T-helper 17 cell (primary cell): ENCODE measurements around the gene ZDHHC15. TPM values are rescaled to one million over a fixed set of nuclear protein-coding genes. Genes with fewer than 3 reads are reported as not detected.
"Not testable (repeated sequence)": the region's sequence is repeated elsewhere in the genome, so short reads cannot be mapped to it uniquely, and the experiment has no call there.

Source experiments
- ATAC-seq: fragments of 150-1000 bp; cut with Tn5 transposase; 2 replicates; pipeline ENCODE4 v1.10.0; 2021; ENCODE audit warnings: mild to moderate bottlenecking, moderate library complexity
- DNase-seq, 3 donors: peaks; one replicate each; pipeline versions ENCODE4 v3.0.0 to v3.0.0-alpha.2; 2020 to 2021
- H3K9me3 ChIP-seq: one replicate; pipeline ENCODE4 v1.7.0; 2013; ENCODE audit warnings: low read length, mild to moderate bottlenecking; ENCODE audit not compliant: control insufficient read depth, poor library complexity, severe bottlenecking
- H3K27ac Mint-ChIP-seq: one replicate; pipeline ENCODE4 v1.8.0; 2022; ENCODE audit warnings: mild to moderate bottlenecking, moderate library complexity, mixed read lengths
- H3K27me3 Mint-ChIP-seq: one replicate; pipeline ENCODE4 v1.8.0; 2022; ENCODE audit warnings: mixed read lengths
- H3K36me3 Mint-ChIP-seq: one replicate; pipeline ENCODE4 v1.8.0; 2022; ENCODE audit warnings: low read depth, mixed read lengths
- H3K4me1 Mint-ChIP-seq: one replicate; pipeline ENCODE4 v1.8.0; 2022; ENCODE audit warnings: mild to moderate bottlenecking, mixed read lengths
- H3K4me3 Mint-ChIP-seq: one replicate; pipeline ENCODE4 v1.8.0; 2022; ENCODE audit warnings: mild to moderate bottlenecking, moderate library complexity, mixed read lengths
- total RNA-seq, 4 donors: library from RNA in 2 of 4; stranded (reverse) in 2 of 4; gene quantifications; one replicate each; pipeline ENCODE4 v1.2.3 and lab custom pipeline; 2022 to 2026

ZDHHC15 gene
- total RNA-seq, 2 donors from 2014 or later: 0.10 TPM; not detected in 1

DNA sequence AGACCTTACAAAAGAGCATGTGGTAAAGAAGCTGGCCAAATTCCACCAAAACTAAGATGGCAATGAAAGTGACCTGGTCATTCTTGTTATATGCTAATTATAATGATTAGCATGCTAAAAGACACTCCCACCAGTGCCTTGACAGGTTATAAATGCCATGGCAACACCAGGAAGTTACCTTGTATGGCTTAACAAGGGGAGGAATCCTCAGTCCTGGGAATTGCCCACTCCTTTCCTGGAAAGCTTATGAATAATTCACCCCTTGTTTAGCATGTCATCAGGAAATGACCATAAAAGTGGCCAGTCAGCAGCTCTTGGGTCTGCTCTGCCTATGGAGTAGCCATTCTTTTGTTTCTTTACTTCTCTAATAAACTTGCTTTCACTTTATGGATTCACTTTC is 161.0 kb downstream of the ZDHHC15 start:
- H3K36me3 Mint-ChIP-seq: no peaks in the 10 kb centered on the region
- no peaks in the 10 kb centered on the region for H3K4me1 Mint-ChIP-seq
- H3K27me3 Mint-ChIP-seq: no peaks in the 10 kb centered on the region
- DNase-seq (no peak), ATAC-seq (no peak)
- no peaks in the 10 kb centered on the region for H3K9me3 ChIP-seq
- H3K27ac Mint-ChIP-seq: no peak overlapping the region
- H3K4me3 Mint-ChIP-seq: no peak overlapping the region

DNA sequence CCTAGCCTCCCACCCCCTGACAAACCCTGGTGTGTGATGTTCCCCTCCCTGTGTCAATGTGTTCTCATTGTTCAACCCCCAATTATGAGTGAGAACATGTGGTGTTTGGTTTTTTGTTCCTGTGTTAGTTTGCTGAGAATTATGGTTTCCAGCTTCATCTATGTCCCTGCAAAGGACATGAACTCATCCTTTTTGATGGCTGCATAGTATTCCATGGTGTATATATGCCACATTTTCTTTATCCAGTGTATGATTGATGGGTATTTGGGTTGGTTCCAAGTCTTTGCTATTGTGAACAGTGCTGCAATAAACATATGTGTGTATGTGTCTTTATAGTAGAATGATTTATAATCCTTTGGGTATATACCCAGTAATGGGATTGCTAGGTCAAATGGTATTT is 174.2 kb downstream of the ZDHHC15 start:
- H3K27me3 Mint-ChIP-seq, H3K4me1 Mint-ChIP-seq, H3K4me3 Mint-ChIP-seq, DNase-seq, ATAC-seq, H3K27ac Mint-ChIP-seq, H3K9me3 ChIP-seq: not testable (repeated sequence)
- peaks cover 13% of the 10 kb centered on the region for H3K36me3 Mint-ChIP-seq

DNA sequence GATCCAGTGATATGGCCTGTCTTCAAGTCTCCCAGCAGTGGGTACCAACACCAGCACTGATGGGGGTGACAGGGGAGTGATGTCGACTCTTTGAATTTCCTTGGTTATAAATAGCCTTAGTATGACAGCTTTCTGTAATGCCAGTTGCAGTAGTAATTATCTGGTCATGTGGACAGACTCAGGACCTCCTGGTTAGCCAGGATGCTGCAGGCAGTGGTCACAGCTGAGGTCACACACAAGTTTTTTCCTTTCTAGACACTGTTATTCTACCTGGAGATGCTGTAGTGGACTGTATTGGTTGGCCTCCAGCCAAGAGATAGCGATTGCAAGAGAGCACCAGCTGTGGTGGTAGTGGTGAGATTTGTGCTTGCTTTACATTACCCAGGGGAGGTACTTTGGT is 185.3 kb downstream of the ZDHHC15 start:
- Mint-ChIP-seq H3K4me3 (no peak overlapping the region), H3K27ac (no peak overlapping the region), H3K4me1 (peaks cover 5% of the 10 kb centered on the region), H3K27me3 (no peaks in the 10 kb centered on the region), H3K36me3 (no peaks in the 10 kb centered on the region)
- no peaks in the 10 kb centered on the region for H3K9me3 ChIP-seq
- DNase-seq (no peak), ATAC-seq (no peak)

DNA sequence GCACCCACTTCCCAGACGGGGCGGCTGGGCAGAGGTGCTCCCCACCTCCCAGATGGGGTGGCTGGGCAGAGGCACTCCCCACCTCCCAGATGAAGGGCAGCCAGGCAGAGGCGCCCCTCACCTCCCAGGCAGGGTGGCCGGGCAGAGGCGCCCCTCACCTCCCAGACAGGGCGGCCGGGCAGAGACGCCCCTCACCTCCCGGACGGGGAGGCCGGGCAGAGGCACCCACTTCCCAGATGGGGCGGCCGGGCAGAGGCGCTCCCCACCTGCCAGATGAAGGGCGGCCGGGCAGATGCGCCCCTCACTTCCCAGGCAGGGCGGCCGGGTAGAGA is 187.7 kb downstream of the ZDHHC15 start:
- ATAC-seq (no peak), DNase-seq (no peak)
- no peaks in the 10 kb centered on the region for H3K9me3 ChIP-seq
- Mint-ChIP-seq H3K4me3 (no peak overlapping the region), H3K27me3 (no peaks in the 10 kb centered on the region), H3K36me3 (peaks cover 3% of the 10 kb centered on the region), H3K27ac (no peak overlapping the region), H3K4me1 (peaks cover 2% of the 10 kb centered on the region)

DNA sequence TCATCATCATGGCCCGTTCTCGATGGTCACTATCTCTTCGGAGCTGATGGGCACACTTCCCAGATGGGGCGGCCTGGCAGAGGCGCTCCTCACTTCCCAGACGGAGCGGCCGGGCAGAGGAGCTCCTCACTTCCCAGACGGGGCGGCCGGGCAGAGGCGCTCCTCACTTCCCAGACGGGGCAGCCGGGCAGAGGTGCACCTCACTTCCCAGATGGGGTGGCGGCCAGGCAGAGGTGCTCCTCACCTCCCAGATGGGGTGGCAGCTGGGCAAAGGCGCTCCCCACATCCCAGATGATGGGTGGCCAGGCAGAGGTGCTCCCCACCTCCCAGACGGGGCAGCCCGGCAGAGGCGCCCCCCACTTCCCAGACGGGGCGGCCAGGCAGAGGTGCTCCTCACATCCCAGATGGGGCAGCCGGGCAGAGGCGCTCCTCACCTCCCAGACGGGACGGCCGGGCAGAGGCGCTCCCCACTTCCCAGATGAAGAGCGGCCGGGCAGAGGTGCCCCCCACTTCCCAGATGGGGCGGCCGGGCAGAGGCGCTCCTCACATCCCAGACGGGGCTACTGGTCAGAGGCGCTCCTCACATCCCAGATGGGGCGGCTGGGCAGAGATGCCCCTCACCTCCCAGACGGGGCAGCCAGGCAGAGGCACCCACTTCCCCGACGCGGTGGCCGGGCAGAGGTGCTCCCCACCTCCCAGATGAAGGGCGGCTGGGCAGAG is 188.3 kb downstream of the ZDHHC15 start:
- not testable (repeated sequence) for ATAC-seq, H3K9me3 ChIP-seq, H3K4me3 Mint-ChIP-seq, H3K36me3 Mint-ChIP-seq, DNase-seq, H3K27me3 Mint-ChIP-seq, H3K4me1 Mint-ChIP-seq, H3K27ac Mint-ChIP-seq

DNA sequence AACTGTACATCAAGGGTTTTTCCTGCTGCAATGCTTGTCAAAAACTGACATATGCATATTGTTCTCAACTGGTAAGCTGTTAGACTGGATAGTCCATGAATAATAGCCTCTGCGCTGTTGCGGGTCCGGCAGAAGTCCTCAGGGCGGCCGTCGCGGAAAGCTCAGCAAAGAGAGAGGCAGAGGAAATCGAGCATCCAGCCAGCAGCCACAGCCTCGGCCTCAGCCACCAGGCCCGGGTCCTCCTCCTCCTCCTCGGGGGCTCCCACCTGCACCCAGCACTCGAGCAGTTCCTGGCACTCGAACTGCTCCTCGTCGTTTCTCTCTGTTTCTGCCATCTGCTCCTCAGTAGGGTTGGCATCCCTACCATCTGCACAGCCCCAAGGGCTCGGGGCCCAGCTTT is 195.2 kb downstream of the ZDHHC15 start:
- Mint-ChIP-seq H3K27me3 (no peaks in the 10 kb centered on the region), H3K27ac (no peak overlapping the region), H3K4me3 (no peak overlapping the region), H3K4me1 (no peaks in the 10 kb centered on the region), H3K36me3 (peaks cover 12% of the 10 kb centered on the region)
- no peak for ATAC-seq
- H3K9me3 ChIP-seq: no peaks in the 10 kb centered on the region
- no peak for DNase-seq

Other genes starting within 250 kb of the ZDHHC15 start
- 10 to 100 TPM; 29.2 to 34.0 TPM for gene UPRT, start 249.0 kb downstream of the ZDHHC15 start, total RNA-seq